Loucy (cell line): ENCODE results near the gene ACTN1.

Source experiments
- H2AFZ ChIP-seq: fragments of 200-600 bp; sonication (generic); 2 replicates; pipeline ENCODE4 v1.6.0; 2016; ENCODE audit warnings: antibody characterized with exemption, mild to moderate bottlenecking, low read length, moderate library complexity
- H3F3A ChIP-seq: fragments of 200-600 bp; 2 replicates; pipeline ENCODE4 v1.6.0; 2016; ENCODE audit warnings: antibody characterized with exemption, low read depth, mild to moderate bottlenecking
- H3K27me3 ChIP-seq: fragments of 200-600 bp; sonication (generic); 2 replicates; pipeline ENCODE4 v1.6.1; 2014; ENCODE audit warnings: low read length, mild to moderate bottlenecking; ENCODE audit not compliant: insufficient read depth, poor library complexity, severe bottlenecking
- H3K36me3 ChIP-seq: fragments of 200-600 bp; sonication (generic); 2 replicates; pipeline ENCODE4 v1.6.1; 2016; ENCODE audit warnings: low read length; ENCODE audit not compliant: insufficient read depth
- H3K4me1 ChIP-seq: fragments of 200-600 bp; sonication (generic); 2 replicates; pipeline ENCODE4 v1.5.1; 2014; ENCODE audit warnings: low read length, mild to moderate bottlenecking; ENCODE audit not compliant: insufficient read depth, poor library complexity, severe bottlenecking
- H3K4me2 ChIP-seq: fragments of 200-600 bp; sonication (generic); 2 replicates; pipeline ENCODE4 v1.6.0; 2014; ENCODE audit warnings: antibody characterized with exemption, low read length, low read depth, mild to moderate bottlenecking; ENCODE audit not compliant: poor library complexity, severe bottlenecking
- H3K4me3 ChIP-seq: fragments of 200-600 bp; sonication (generic); 2 replicates; pipeline ENCODE4 v1.5.1; 2014; ENCODE audit warnings: low read length, mild to moderate bottlenecking, mixed read lengths; ENCODE audit not compliant: poor library complexity, severe bottlenecking
- H3K79me2 ChIP-seq: fragments of 200-600 bp; sonication (generic); 2 replicates; pipeline ENCODE4 v1.6.1; 2014; ENCODE audit warnings: low read length; ENCODE audit not compliant: insufficient read depth
- H3K9ac ChIP-seq: fragments of 200-600 bp; sonication (generic); 2 replicates; pipeline ENCODE4 v1.6.0; 2014; ENCODE audit warnings: mild to moderate bottlenecking, low read depth, low read length, moderate library complexity; ENCODE audit not compliant: poor library complexity, severe bottlenecking
- H3K9me2 ChIP-seq: fragments of 200-600 bp; sonication (generic); replicated peaks from 2 replicates; pipeline ENCODE4 v1.6.1; 2016; ENCODE audit warnings: low read depth, low read length, mixed read lengths
- H3K9me3 ChIP-seq: fragments of 200-600 bp; sonication (generic); 2 replicates; pipeline ENCODE4 v1.6.1; 2014; ENCODE audit warnings: mild to moderate bottlenecking, antibody characterized with exemption, low read length, low read depth; ENCODE audit not compliant: insufficient read depth
- H4K20me1 ChIP-seq: fragments of 200-600 bp; sonication (generic); 2 replicates; pipeline ENCODE4 v1.6.0; 2014; ENCODE audit warnings: antibody characterized with exemption, low read length, mild to moderate bottlenecking; ENCODE audit not compliant: insufficient read depth, poor library complexity, severe bottlenecking
- EZH2phosphoT487 ChIP-seq: fragments of 200-600 bp; IDR thresholded peaks from 2 replicates; pipeline ENCODE4 v1.6.1; 2018; ENCODE audit warnings: antibody characterized with exemption, mild to moderate bottlenecking, moderate library complexity, borderline replicate concordance
- TF ChIP-seq, protein P1 (sequence below): fragments of 200-600 bp; sonication (generic); conservative IDR thresholded peaks from 2 replicates; pipeline ENCODE4 v1.5.1; 2014; ENCODE audit warnings: mild to moderate bottlenecking, antibody characterized with exemption, low read length

The ACTN1 gene

DNA sequence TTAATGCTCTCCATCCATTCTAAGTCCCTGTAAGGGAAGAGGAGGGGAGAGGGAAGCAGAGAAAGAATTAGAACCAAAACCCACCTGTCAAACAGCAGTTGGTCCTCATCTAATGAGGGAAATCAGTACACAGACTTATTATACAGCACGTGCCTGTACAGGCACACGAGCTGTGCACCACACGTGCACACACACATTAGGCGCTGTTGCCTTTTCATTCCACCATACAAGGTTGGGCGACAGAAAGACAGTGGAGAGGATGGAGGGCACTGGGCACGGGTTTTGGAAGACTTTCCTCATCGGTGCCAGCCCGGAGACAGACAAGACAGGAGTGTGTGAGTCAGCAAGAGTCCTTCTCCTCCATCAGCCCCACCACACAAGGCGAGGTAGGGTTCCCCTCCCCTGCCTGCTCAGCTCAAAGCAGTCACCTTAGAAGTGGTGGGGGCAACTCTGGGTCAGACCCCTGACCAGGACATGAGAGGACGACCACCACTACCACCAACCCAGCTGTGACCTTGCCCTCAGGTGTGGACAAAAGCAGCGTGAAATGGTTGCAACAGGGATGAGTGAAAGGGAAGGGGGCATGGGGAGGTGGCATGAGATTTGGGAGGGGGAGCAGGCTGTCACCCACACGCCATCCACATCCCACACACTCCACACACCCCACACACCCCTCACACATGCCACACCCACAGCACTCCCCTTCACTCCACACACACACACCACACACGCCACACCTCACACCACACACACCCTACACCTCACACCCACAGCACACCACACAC lies 80.7 kb downstream of the ACTN1 start:
- H3K79me2 ChIP-seq = no peaks in the 10 kb centered on the region
- no peaks in the 10 kb centered on the region for H3K9me3 ChIP-seq
- H3K4me1 ChIP-seq = no peaks in the 10 kb centered on the region
- no peaks in the 10 kb centered on the region for H3K9me2 ChIP-seq
- H3K4me2 ChIP-seq = no peak overlapping the region
- no peaks in the 10 kb centered on the region for H3F3A ChIP-seq
- no peak overlapping the region for H3K9ac ChIP-seq
- TF ChIP-seq, protein P1, sequence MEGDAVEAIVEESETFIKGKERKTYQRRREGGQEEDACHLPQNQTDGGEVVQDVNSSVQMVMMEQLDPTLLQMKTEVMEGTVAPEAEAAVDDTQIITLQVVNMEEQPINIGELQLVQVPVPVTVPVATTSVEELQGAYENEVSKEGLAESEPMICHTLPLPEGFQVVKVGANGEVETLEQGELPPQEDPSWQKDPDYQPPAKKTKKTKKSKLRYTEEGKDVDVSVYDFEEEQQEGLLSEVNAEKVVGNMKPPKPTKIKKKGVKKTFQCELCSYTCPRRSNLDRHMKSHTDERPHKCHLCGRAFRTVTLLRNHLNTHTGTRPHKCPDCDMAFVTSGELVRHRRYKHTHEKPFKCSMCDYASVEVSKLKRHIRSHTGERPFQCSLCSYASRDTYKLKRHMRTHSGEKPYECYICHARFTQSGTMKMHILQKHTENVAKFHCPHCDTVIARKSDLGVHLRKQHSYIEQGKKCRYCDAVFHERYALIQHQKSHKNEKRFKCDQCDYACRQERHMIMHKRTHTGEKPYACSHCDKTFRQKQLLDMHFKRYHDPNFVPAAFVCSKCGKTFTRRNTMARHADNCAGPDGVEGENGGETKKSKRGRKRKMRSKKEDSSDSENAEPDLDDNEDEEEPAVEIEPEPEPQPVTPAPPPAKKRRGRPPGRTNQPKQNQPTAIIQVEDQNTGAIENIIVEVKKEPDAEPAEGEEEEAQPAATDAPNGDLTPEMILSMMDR = no peak
- TF ChIP-seq EZH2phosphoT487 = no peak
- peaks cover 94% of the 10 kb centered on the region; the same call in 1 of the 2 replicates for H3K36me3 ChIP-seq
- H3K4me3 ChIP-seq = no peak overlapping the region
- no peaks in the 10 kb centered on the region for H4K20me1 ChIP-seq
- H2AFZ ChIP-seq = no peak overlapping the region
- H3K27me3 ChIP-seq = no peaks in the 10 kb centered on the region

DNA sequence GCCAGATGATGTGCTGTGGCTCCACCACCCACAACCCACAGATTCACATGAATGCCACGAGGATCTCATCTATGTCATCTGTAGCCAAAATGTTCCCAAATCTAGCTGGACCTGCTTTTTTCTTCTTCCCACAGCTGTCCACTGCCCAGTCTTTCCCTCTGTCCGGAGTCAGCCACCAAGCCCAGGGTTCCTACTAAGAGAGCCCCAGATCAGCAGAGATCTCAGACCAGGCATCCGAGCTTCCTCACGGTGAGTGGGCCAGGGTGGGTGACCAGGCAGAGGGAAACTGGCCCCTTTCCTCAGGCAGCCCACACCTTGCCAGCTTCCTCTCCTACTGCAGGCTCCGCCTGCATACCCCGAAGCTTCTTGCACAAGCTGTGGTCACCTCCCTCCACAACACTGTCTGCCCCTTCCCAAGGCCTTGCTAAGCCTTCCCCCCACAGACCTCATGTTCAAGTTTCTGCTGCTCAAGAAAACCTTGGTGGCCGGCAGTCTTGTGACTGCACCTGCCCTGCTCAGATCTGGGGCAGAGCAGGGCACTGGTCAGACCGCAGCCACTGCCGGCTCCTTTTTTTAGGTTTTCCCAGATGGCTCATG lies 81.4 kb downstream of the ACTN1 start:
- H3F3A ChIP-seq = no peaks in the 10 kb centered on the region
- H3K79me2 ChIP-seq = no peaks in the 10 kb centered on the region
- no peak overlapping the region for H3K4me3 ChIP-seq
- H3K27me3 ChIP-seq = no peaks in the 10 kb centered on the region
- no peaks in the 10 kb centered on the region for H3K9me3 ChIP-seq
- H3K36me3 ChIP-seq = peaks cover 94% of the 10 kb centered on the region; the same call in 1 of the 2 replicates
- TF ChIP-seq, protein P1 = no peak
- no peak overlapping the region for H3K9ac ChIP-seq
- H3K4me1 ChIP-seq = no peaks in the 10 kb centered on the region
- H3K4me2 ChIP-seq = no peak overlapping the region
- no peaks in the 10 kb centered on the region for H3K9me2 ChIP-seq
- H2AFZ ChIP-seq = no peak overlapping the region
- no peaks in the 10 kb centered on the region for H4K20me1 ChIP-seq

DNA sequence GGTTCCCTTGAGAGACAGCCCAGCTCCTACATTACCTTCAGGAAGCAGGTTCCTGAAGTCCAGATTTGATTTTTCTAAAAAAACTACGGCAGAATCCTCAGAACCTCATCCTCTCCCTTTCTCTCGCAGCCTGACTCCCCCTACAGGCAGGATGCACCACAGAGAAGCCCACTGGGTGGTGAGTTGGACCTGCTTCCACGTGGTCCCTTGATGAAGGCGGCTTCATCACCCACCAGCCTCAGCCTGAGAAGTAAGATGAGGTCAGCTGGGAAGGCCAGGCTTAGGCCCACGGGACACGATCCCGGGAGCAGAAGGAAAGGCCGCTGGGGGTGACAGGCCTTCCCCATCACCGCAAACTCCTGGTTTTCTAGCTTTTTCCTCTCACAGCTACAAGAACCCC lies 83.0 kb downstream of the ACTN1 start:
- Histone ChIP-seq H3F3A (no peaks in the 10 kb centered on the region), H2AFZ (no peak overlapping the region), H3K9me3 (no peaks in the 10 kb centered on the region), H4K20me1 (no peaks in the 10 kb centered on the region), H3K4me1 (no peaks in the 10 kb centered on the region), H3K4me2 (no peak overlapping the region), H3K4me3 (no peak overlapping the region), H3K9ac (no peak overlapping the region), H3K36me3 (peaks cover 95% of the 10 kb centered on the region; the same call in 1 of the 2 replicates), H3K27me3 (no peaks in the 10 kb centered on the region), H3K9me2 (no peaks in the 10 kb centered on the region), H3K79me2 (no peaks in the 10 kb centered on the region)
- no peak for TF ChIP-seq EZH2phosphoT487
- TF ChIP-seq, protein P1 = peak; percentile 55; the same call in 1 of the 2 replicates
